Common myeloid progenitor, CD34-positive (primary cell): Measurements from ENCODE around the gene HCRTR1.
A peak's percentile ranks its signal among the peaks of the same experiment; 100 is the strongest.
"Not testable (repeated sequence)": the region's sequence is repeated elsewhere in the genome, so short reads cannot be mapped to it uniquely, and the experiment has no call there.

ENCODE experiments used
- CTCF ChIA-PET: fragments of 350-600 bp; sonication (Branson Sonifier 250); formaldehyde crosslinking; loops from one replicate; lab custom pipeline; 2021; ENCODE audit warnings: antibody characterized with exemption; lab: Charles Lee
- POLR2A ChIA-PET: fragments of 350-600 bp; sonication (Branson Sonifier 250); formaldehyde crosslinking; loops from one replicate; lab custom pipeline; 2021; ENCODE audit warnings: antibody characterized with exemption; lab: Charles Lee
- DNase-seq, 3 donors: peaks; one replicate each; pipeline versions ENCODE4 v3.0.0 to v3.0.0-alpha.2; 2013
- H3K27ac ChIP-seq, 2 experiments: 1 replicate in 1 of 2; 2 replicates in 1 of 2; pipeline ENCODE4 v1.7.0; 2013; ENCODE audit warnings: inconsistent platforms in 2 of 2, low read length in 2 of 2, mild to moderate bottlenecking in 2 of 2, low read depth in 1 of 2, moderate library complexity in 1 of 2; ENCODE audit not compliant: severe bottlenecking in 2 of 2, insufficient read depth in 1 of 2, poor library complexity in 1 of 2
- H3K27me3 ChIP-seq, 5 experiments: replicated peaks in 2 of 5; 1 replicate in 3 of 5; 2 replicates in 2 of 5; pipeline versions ENCODE4 v1.6.1 to v1.7.0; 2013; ENCODE audit warnings: low read length in 4 of 5, mild to moderate bottlenecking in 2 of 5, moderate library complexity in 2 of 5, inconsistent platforms in 1 of 5; ENCODE audit not compliant: insufficient read depth in 5 of 5, control insufficient read depth in 4 of 5
- H3K36me3 ChIP-seq, 4 experiments: 1 replicate in 2 of 4; 2 replicates in 2 of 4; pipeline versions ENCODE4 v1.6.1 to v1.7.0; 2013; ENCODE audit warnings: low read length in 3 of 4, control low read depth in 1 of 4, mild to moderate bottlenecking in 1 of 4; ENCODE audit not compliant: control insufficient read depth in 4 of 4, insufficient read depth in 4 of 4
- H3K4me1 ChIP-seq, 4 experiments: 1 replicate in 3 of 4; 2 replicates in 1 of 4; pipeline versions ENCODE4 v1.6.1 to v1.7.1; 2013; ENCODE audit warnings: low read length in 3 of 4, mild to moderate bottlenecking in 3 of 4, control low read depth in 1 of 4, inconsistent platforms in 1 of 4, moderate library complexity in 1 of 4; ENCODE audit not compliant: control insufficient read depth in 4 of 4, insufficient read depth in 4 of 4; ENCODE audit errors: control extremely low read depth in 1 of 4
- H3K4me3 ChIP-seq, 7 experiments: 1 replicate in 4 of 7; 2 replicates in 3 of 7; pipeline versions ENCODE4 v1.5.1 to v1.7.0; 2013; ENCODE audit warnings: mild to moderate bottlenecking in 7 of 7, low read length in 6 of 7, moderate library complexity in 6 of 7, inconsistent platforms in 2 of 7, low read depth in 2 of 7, control low read depth in 1 of 7; ENCODE audit not compliant: insufficient read depth in 4 of 7, control insufficient read depth in 1 of 7; ENCODE audit errors: extremely low read depth in 1 of 7
- H3K9me3 ChIP-seq, 5 experiments: 1 replicate in 4 of 5; 2 replicates in 1 of 5; pipeline versions ENCODE4 v1.6.1 to v1.7.1; 2013; ENCODE audit warnings: low read length in 4 of 5, mild to moderate bottlenecking in 2 of 5, inconsistent platforms in 1 of 5, low read depth in 1 of 5, moderate library complexity in 1 of 5; ENCODE audit not compliant: control insufficient read depth in 4 of 5, insufficient read depth in 2 of 5; ENCODE audit errors: control extremely low read depth in 1 of 5
- WGBS: methylation state at CpG from one replicate; pipeline ENCODE4 v1.1.5; 2013; ENCODE audit not compliant: insufficient coverage; 5-methylcytosine and 5-hydroxymethylcytosine counted together

The HCRTR1 gene

GRCh38 chr1:31587328-31587699 is 30.2 kb upstream of the HCRTR1 start:
- peaks cover 0 to 16% (median 7%) of the 10 kb centered on the region in 5 experiments for H3K27me3 ChIP-seq
- H3K27ac ChIP-seq, DNase-seq, H3K4me3 ChIP-seq, H3K36me3 ChIP-seq, H3K9me3 ChIP-seq: not testable (repeated sequence)
- POLR2A ChIA-PET: interaction anchor here (0.6 kb wide), 1 partner anchor 16 kb away, joined by 5 read pairs; no protein-coding TSS in a partner anchor
- H3K4me1 ChIP-seq: peaks cover 0 to 21% (median 5%) of the 10 kb centered on the region in 4 experiments
- 84% methylated on average over 3 of the region's 5 CpGs for WGBS
- CTCF ChIA-PET: interaction anchor here (0.9 to 12.3 kb wide), 10 partner anchors 14 to 535 kb away, joined by 3 to 131 read pairs (median 3); no protein-coding TSS in a partner anchor

GRCh38 chr1:31587720-31588423 is 29.6 kb upstream of the HCRTR1 start:
- no peaks in the 10 kb centered on the region for H3K36me3 ChIP-seq
- ChIA-PET POLR2A (no interaction called here), CTCF (interaction anchor here (0.9 to 12.3 kb wide), 11 partner anchors 13 to 535 kb away, joined by 3 to 131 read pairs (median 3); no protein-coding TSS in a partner anchor)
- H3K4me1 ChIP-seq: peaks cover 0 to 21% (median 5%) of the 10 kb centered on the region in 4 experiments
- 66% methylated on average over 12 of the region's 14 CpGs for WGBS
- peak; percentile 62 to 80 (median 79) for DNase-seq
- no peak overlapping the region for H3K4me3 ChIP-seq
- no peak overlapping the region for H3K27ac ChIP-seq
- H3K27me3 ChIP-seq: peaks cover 0 to 16% (median 7%) of the 10 kb centered on the region in 5 experiments
- H3K9me3 ChIP-seq: no peaks in the 10 kb centered on the region

- no peak for DNase-seq
Observed at GRCh38 chr1:31588751-31589515, 28.6 kb upstream of the HCRTR1 start.

GRCh38 chr1:31591425-31592093 is 25.9 kb upstream of the HCRTR1 start:
- Histone ChIP-seq H3K4me3 (no peak overlapping the region), H3K27me3 (peaks cover 0 to 16% (median 7%) of the 10 kb centered on the region in 5 experiments), H3K9me3 (no peaks in the 10 kb centered on the region), H3K4me1 (peaks cover 12 to 41% (median 25%) of the 10 kb centered on the region in 4 experiments), H3K36me3 (no peaks in the 10 kb centered on the region), H3K27ac (no peak overlapping the region)
- WGBS: 96% methylated on average over 10 of the region's 11 CpGs
- ChIA-PET POLR2A (no interaction called here), CTCF (interaction anchor here (1.0 to 12.3 kb wide), 8 partner anchors 10 to 171 kb away, joined by 3 to 131 read pairs (median 4); no protein-coding TSS in a partner anchor)
- DNase-seq: no peak

More at GRCh38 chr1:31588751-31589515, 28.6 kb upstream of the HCRTR1 start:
- Histone ChIP-seq H3K4me3 (peak overlapping the region in 3 of 7 experiments; percentile 5 to 48 (median 40)), H3K36me3 (no peaks in the 10 kb centered on the region), H3K27ac (no peak overlapping the region), H3K4me1 (peaks cover 0 to 23% (median 8%) of the 10 kb centered on the region in 4 experiments), H3K9me3 (no peaks in the 10 kb centered on the region), H3K27me3 (peaks cover 0 to 16% (median 7%) of the 10 kb centered on the region in 5 experiments)
- POLR2A ChIA-PET: no interaction called here
- 44% methylated on average over 55 of the region's 62 CpGs for WGBS
- CTCF ChIA-PET: interaction anchor here (0.8 to 12.3 kb wide), 4 partner anchors 8 to 51 kb away, joined by 3 to 131 read pairs (median 4); no protein-coding TSS in a partner anchor

- Histone ChIP-seq H3K4me1 (peaks cover 15 to 44% (median 29%) of the 10 kb centered on the region in 4 experiments), H3K36me3 (no peaks in the 10 kb centered on the region), H3K4me3 (no peak overlapping the region), H3K27me3 (peaks cover 0 to 16% (median 7%) of the 10 kb centered on the region in 5 experiments), H3K27ac (no peak overlapping the region), H3K9me3 (no peaks in the 10 kb centered on the region)
- ChIA-PET POLR2A (no interaction called here), CTCF (interaction anchor here (1.1 to 12.3 kb wide), 8 partner anchors 11 to 27 kb away, joined by 4 to 131 read pairs (median 4); no protein-coding TSS in a partner anchor)
- no peak for DNase-seq
Observed at GRCh38 chr1:31592132-31592531, 25.4 kb upstream of the HCRTR1 start.

- POLR2A ChIA-PET: no interaction called here
- WGBS: 52% methylated on average over 3 of the region's 5 CpGs
- H3K4me3 ChIP-seq: no peak overlapping the region
- DNase-seq: no peak
- H3K27ac ChIP-seq: no peak overlapping the region
- CTCF ChIA-PET: interaction anchor here (0.6 to 12.3 kb wide), 8 partner anchors 12 to 477 kb away, joined by 3 to 131 read pairs (median 5); no protein-coding TSS in a partner anchor
- H3K27me3 ChIP-seq: peaks cover 0 to 14% (median 7%) of the 10 kb centered on the region in 5 experiments
- no peaks in the 10 kb centered on the region for H3K9me3 ChIP-seq
- peaks cover 18 to 48% (median 26%) of the 10 kb centered on the region in 4 experiments for H3K4me1 ChIP-seq
- no peaks in the 10 kb centered on the region for H3K36me3 ChIP-seq
Observed at GRCh38 chr1:31593136-31593665, 24.3 kb upstream of the HCRTR1 start.
